HEK293T (cell line): ENCODE measurements around the gene MBNL2.

Experiments
- ARNT ChIP-seq: fragments of 450-650 bp; IDR thresholded peaks from 2 replicates; pipeline ENCODE4 v1.6.1; 2017; ENCODE audit warnings: mild to moderate bottlenecking
- BHLHE40 ChIP-seq: fragments of 450-650 bp; IDR thresholded peaks from 2 replicates; pipeline ENCODE4 v1.6.1; 2016; ENCODE audit warnings: mild to moderate bottlenecking, moderate library complexity, borderline replicate concordance
- CTBP1 ChIP-seq: fragments of 450-650 bp; IDR thresholded peaks from 2 replicates; pipeline ENCODE4 v1.6.1; 2016; ENCODE audit warnings: borderline replicate concordance
- FOXK2 ChIP-seq: fragments of 450-650 bp; IDR thresholded peaks from 2 replicates; pipeline ENCODE4 v1.6.1; 2016; ENCODE audit warnings: mild to moderate bottlenecking
- FOXM1 ChIP-seq: fragments of 450-650 bp; IDR thresholded peaks from 2 replicates; pipeline ENCODE4 v1.6.1; 2017; ENCODE audit warnings: mild to moderate bottlenecking, borderline replicate concordance
- HDGF ChIP-seq: fragments of 450-650 bp; IDR thresholded peaks from 2 replicates; pipeline ENCODE4 v1.6.1; 2017; ENCODE audit warnings: antibody characterized with exemption, borderline replicate concordance
- L3MBTL2 ChIP-seq: fragments of 450-650 bp; conservative IDR thresholded peaks from 2 replicates; pipeline ENCODE4 v1.6.1; 2016; ENCODE audit warnings: mild to moderate bottlenecking
- SP1 ChIP-seq: fragments of 450-650 bp; IDR thresholded peaks from 2 replicates; pipeline ENCODE4 v1.6.1; 2017
- SUZ12 ChIP-seq: fragments of 450-650 bp; IDR thresholded peaks from 2 replicates; pipeline ENCODE4 v1.6.1; 2016; ENCODE audit warnings: mild to moderate bottlenecking

DNA sequence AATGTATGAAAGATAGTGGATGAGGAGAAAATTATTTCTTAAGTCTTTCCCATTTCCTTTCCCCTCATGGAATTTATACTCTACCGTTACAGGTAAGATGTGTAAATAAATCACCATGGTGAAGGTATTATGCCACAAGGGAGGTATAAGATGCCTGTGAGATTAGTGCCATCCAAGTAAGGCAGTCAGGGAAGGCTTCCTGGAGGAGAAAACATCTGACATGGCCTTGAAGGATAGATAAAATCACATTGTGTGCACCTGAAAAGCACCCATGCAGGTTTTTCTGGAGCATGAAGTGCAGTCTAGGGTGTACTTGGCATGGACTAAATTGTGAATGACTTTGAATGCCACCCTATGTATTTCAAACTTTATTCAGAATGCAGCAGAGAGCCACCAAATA is 15.3 kb downstream of the MBNL2 start:
- TF ChIP-seq FOXM1 (no peak), SP1 (no peak), FOXK2 (no peak), ARNT (no peak), BHLHE40 (no peak), SUZ12 (no peak), HDGF (no peak), L3MBTL2 (no peak), CTBP1 (no peak)
